HEK293T (cell line): Measurements from ENCODE around the gene ADGRB2.
A peak's percentile ranks its signal among the peaks of the same experiment; 100 is the strongest.

Source experiments
- CTCF ChIA-PET: fragments of 350-600 bp; formaldehyde crosslinking; extraction: SDS; loops from one replicate; lab custom pipeline; 2021; ENCODE audit warnings: antibody characterized with exemption, inconsistent platforms; lab: Yijun Ruan, JAX
- POLR2A ChIA-PET: fragments of 350-600 bp; formaldehyde crosslinking; extraction: SDS; loops from one replicate; lab custom pipeline; 2020; ENCODE audit warnings: antibody characterized with exemption, inconsistent platforms; lab: Yijun Ruan, JAX
- DNase-seq: peaks from one replicate; pipeline ENCODE4 v3.0.0; 2012; ENCODE audit warnings: mixed read lengths; ENCODE audit errors: extremely low spot score
- ARNT ChIP-seq: fragments of 450-650 bp; IDR thresholded peaks from 2 replicates; pipeline ENCODE4 v1.6.1; 2017; ENCODE audit warnings: mild to moderate bottlenecking
- BHLHE40 ChIP-seq: fragments of 450-650 bp; IDR thresholded peaks from 2 replicates; pipeline ENCODE4 v1.6.1; 2016; ENCODE audit warnings: mild to moderate bottlenecking, moderate library complexity, borderline replicate concordance
- CTBP1 ChIP-seq: fragments of 450-650 bp; IDR thresholded peaks from 2 replicates; pipeline ENCODE4 v1.6.1; 2016; ENCODE audit warnings: borderline replicate concordance
- ELF4 ChIP-seq: fragments of 450-650 bp; IDR thresholded peaks from 2 replicates; pipeline ENCODE4 v1.6.1; 2017; ENCODE audit warnings: antibody characterized with exemption
- FOXA1 ChIP-seq: fragments of 450-650 bp; IDR thresholded peaks from 2 replicates; pipeline ENCODE4 v1.6.1; 2016; ENCODE audit warnings: mild to moderate bottlenecking
- FOXK2 ChIP-seq: fragments of 450-650 bp; IDR thresholded peaks from 2 replicates; pipeline ENCODE4 v1.6.1; 2016; ENCODE audit warnings: mild to moderate bottlenecking
- FOXM1 ChIP-seq: fragments of 450-650 bp; IDR thresholded peaks from 2 replicates; pipeline ENCODE4 v1.6.1; 2017; ENCODE audit warnings: mild to moderate bottlenecking, borderline replicate concordance
- HDGF ChIP-seq: fragments of 450-650 bp; IDR thresholded peaks from 2 replicates; pipeline ENCODE4 v1.6.1; 2017; ENCODE audit warnings: antibody characterized with exemption, borderline replicate concordance
- L3MBTL2 ChIP-seq: fragments of 450-650 bp; conservative IDR thresholded peaks from 2 replicates; pipeline ENCODE4 v1.6.1; 2016; ENCODE audit warnings: mild to moderate bottlenecking
- LEF1 ChIP-seq: fragments of 450-650 bp; IDR thresholded peaks from 2 replicates; pipeline ENCODE4 v1.6.1; 2017; ENCODE audit warnings: mild to moderate bottlenecking, borderline replicate concordance
- NFRKB ChIP-seq: fragments of 450-650 bp; IDR thresholded peaks from 2 replicates; pipeline ENCODE4 v1.6.1; 2016; ENCODE audit warnings: mild to moderate bottlenecking, moderate library complexity
- SP1 ChIP-seq: fragments of 450-650 bp; IDR thresholded peaks from 2 replicates; pipeline ENCODE4 v1.6.1; 2017
- SUZ12 ChIP-seq: fragments of 450-650 bp; IDR thresholded peaks from 2 replicates; pipeline ENCODE4 v1.6.1; 2016; ENCODE audit warnings: mild to moderate bottlenecking
- TARDBP ChIP-seq: fragments of 450-650 bp; IDR thresholded peaks from 2 replicates; pipeline ENCODE4 v1.6.1; 2016
- ZNF384 ChIP-seq: fragments of 450-650 bp; IDR thresholded peaks from 2 replicates; pipeline ENCODE4 v1.6.1; 2016
- TF ChIP-seq, protein P1 (sequence below): fragments of 450-650 bp; IDR thresholded peaks from 2 replicates; pipeline ENCODE4 v1.6.1; 2016

ADGRB2 gene

DNA sequence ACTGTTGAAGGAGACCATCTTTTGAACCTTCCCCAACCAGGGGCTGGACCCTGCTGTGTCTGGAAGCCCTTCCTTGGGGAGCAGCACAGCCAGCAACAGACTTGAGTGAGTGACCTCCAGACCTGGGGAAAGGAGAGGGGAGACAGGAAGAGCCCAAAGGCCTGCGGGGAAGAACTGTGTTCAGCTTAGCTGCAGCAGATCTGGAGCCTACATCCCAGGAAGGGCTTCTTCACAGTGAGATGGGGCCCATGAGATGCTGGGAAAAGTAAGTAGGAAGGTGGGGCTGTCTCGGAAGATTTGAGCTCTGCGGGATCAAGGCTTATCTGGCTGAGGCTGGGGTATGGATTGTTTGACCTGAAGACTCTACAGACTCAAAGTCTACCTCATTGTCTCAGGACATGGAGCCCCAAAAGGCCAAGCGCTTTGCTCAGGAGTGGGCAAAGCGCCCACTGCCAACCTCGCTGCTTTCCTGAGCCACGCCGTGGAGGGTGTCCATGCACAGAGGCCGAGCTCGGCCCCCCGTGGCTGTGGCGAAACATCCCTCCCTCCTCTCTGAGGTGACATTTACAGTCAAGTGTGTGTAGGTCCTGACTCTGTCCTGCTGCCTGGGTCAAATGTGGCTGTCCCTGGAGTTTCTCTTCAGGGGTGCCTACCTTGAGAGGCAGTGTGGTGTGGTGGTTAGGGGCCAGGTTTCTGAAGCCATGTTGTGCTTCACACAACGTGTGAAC is 27.2 kb upstream of the ADGRB2 start:
- CTCF ChIA-PET = interaction anchor here (0.9 to 2.7 kb wide), 2 partner anchors 27 to 126 kb away, joined by 3 to 22 read pairs; partner anchors contain the start of gene ADGRB2
- TF ChIP-seq ZNF384 (no peak), TARDBP (no peak), SP1 (no peak), L3MBTL2 (no peak), HDGF (no peak), LEF1 (no peak), SUZ12 (no peak), NFRKB (no peak), CTBP1 (no peak), BHLHE40 (no peak), ARNT (no peak), ELF4 (no peak), FOXA1 (no peak), FOXK2 (no peak)
- TF ChIP-seq, protein P1, sequence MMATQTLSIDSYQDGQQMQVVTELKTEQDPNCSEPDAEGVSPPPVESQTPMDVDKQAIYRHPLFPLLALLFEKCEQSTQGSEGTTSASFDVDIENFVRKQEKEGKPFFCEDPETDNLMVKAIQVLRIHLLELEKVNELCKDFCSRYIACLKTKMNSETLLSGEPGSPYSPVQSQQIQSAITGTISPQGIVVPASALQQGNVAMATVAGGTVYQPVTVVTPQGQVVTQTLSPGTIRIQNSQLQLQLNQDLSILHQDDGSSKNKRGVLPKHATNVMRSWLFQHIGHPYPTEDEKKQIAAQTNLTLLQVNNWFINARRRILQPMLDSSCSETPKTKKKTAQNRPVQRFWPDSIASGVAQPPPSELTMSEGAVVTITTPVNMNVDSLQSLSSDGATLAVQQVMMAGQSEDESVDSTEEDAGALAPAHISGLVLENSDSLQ = no peak
- POLR2A ChIA-PET = no interaction called here
- DNase-seq = no peak

DNA sequence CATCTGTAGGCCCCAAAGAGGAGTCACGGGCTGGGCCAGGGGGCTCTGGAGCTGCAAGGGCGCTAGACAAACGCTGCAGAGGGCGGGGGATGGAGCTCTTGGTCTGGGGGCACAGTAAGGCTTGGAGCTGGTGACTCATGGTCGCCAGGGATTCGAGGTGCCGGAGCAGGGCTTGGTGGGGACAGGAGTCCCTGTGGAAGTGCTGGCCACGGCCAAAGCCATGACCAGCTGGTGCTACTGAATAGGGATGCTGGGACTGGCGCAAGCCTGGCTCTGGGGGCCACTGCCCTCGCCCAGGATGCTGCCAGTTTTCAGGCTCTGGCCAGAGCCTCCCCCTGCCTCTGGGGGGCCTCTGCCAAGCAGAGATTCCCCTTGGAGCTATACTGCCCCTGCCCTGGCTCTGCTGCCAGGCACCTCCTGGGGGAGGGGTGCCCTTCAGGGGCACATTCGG is 26.5 kb upstream of the ADGRB2 start:
- TF ChIP-seq BHLHE40 = no peak
- CTCF ChIA-PET = interaction anchor here (0.9 to 3.1 kb wide), 5 partner anchors 26 to 272 kb away, joined by 3 to 22 read pairs (median 17); partner anchors contain the start of gene ADGRB2
- POLR2A ChIA-PET = no interaction called here
- DNase-seq = no peak

DNA sequence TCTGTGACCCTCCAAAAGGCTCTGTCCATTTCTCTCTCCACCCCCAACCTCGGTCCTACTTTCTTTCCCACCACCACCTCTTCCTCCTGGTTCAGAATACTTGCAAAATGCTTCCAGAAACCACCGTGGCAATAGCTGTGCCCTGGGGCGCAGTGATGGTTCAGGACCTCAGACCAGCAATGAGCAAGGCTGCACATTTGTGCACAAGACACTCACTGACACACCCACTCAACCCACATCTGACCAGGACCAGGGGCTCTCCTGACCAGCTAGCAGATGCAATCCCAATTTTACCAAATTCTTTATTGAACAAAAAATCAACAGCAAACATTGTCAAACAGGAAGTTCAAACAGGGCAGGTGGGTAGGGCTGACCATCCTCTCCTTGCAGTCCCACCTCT is 26.0 kb upstream of the ADGRB2 start:
- DNase-seq = no peak
- ChIA-PET CTCF (interaction anchor here (0.9 to 3.1 kb wide), 8 partner anchors 25 to 273 kb away, joined by 3 to 22 read pairs (median 11); partner anchors contain the start of genes ADGRB2 and PEF1), POLR2A (no interaction called here)
- TF ChIP-seq CTBP1 (no peak), FOXM1 (no peak), ZNF384 (no peak), ARNT (no peak), SP1 (no peak)

DNA sequence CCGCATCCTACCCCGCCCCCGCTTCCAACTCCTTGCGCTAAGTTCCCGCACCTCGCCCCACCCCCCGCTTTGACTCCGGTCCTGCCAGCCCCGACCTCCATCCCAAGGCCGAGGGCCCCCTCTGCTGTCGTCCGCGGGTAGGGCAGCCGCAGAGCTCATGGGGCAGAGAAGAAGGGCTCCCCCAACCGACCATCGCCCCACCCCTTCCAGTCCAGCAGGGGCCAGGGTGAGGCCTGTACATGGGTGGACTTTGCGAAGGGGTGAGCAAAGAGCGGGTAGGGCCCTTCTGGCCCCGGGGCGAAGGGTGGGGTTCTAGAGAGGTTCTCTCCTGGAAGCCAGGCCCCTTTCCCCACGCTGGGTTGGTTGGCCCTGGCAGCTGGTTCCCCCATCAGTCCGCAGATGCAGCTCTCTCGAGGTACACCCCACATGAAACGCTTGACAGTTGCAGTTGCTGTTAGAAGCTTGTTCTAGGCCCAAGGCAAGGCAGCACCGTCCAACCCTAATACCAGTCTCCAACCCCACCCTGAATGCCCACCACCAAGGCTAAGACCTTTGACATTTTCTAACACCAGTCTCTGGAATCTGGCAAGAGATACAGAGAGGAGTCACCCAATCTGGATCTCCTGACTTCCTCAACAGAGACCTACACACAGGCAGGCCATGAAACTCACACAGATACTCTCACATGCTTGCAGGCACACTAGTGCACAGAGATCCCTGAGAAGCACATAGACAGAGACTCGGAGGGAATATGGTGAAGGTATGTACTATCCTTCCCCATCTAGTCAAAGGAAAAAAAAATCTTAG is 25.3 kb upstream of the ADGRB2 start:
- TF ChIP-seq ZNF384 = no peak
- no peak for TF ChIP-seq HDGF
- TF ChIP-seq NFRKB = no peak
- no peak for TF ChIP-seq CTBP1
- TF ChIP-seq FOXK2 = no peak
- no peak for TF ChIP-seq LEF1
- TF ChIP-seq, protein P1 = no peak
- 0 out of 2 replicates have a peak, but pooled peaks have one; percentile 17 for TF ChIP-seq ARNT
- DNase-seq = peak; percentile 99
- POLR2A ChIA-PET = interaction anchor here (1.0 to 1.5 kb wide), 5 partner anchors 31 to 273 kb away, joined by 3 to 8 read pairs (median 4); partner anchors contain the start of gene PEF1
- CTCF ChIA-PET = interaction anchor here (0.6 to 3.1 kb wide), 26 partner anchors 9 to 273 kb away, joined by 3 to 22 read pairs (median 4); partner anchors contain the start of genes ADGRB2, PEF1 and PTP4A2

DNA sequence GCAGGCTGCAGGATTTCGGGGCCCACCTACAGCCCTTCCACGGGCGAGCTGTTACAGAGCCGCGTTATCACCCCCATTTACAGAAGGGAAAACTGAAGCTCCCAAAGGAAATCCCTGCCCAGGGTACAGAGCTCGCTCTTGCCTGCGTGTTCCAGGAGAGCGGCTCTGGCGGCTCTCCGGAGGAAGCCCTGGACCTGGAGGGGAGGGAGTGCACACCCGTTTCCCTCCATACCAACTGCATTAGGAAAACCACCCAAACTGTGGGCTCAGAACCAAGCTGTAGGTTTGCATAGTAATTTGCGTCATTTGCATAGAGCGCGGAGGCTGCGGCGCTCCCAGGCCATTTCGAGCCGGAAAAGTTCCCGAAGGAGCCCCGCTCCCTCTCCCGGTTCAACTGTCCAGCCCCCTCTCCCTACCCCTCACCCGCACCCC is 24.7 kb upstream of the ADGRB2 start:
- POLR2A ChIA-PET = interaction anchor here (1.0 to 1.5 kb wide), 5 partner anchors 30 to 274 kb away, joined by 3 to 8 read pairs (median 4); partner anchors contain the start of gene PEF1
- TF ChIP-seq BHLHE40 (no peak), CTBP1 (no peak), ARNT (no peak), TARDBP (no peak), FOXA1 (no peak), HDGF (no peak), FOXK2 (no peak), LEF1 (no peak), FOXM1 (no peak), NFRKB (no peak)
- DNase-seq = no peak
- CTCF ChIA-PET = interaction anchor here (0.5 to 3.1 kb wide), 26 partner anchors 9 to 274 kb away, joined by 3 to 22 read pairs (median 4); partner anchors contain the start of genes ADGRB2, PEF1 and PTP4A2

DNA sequence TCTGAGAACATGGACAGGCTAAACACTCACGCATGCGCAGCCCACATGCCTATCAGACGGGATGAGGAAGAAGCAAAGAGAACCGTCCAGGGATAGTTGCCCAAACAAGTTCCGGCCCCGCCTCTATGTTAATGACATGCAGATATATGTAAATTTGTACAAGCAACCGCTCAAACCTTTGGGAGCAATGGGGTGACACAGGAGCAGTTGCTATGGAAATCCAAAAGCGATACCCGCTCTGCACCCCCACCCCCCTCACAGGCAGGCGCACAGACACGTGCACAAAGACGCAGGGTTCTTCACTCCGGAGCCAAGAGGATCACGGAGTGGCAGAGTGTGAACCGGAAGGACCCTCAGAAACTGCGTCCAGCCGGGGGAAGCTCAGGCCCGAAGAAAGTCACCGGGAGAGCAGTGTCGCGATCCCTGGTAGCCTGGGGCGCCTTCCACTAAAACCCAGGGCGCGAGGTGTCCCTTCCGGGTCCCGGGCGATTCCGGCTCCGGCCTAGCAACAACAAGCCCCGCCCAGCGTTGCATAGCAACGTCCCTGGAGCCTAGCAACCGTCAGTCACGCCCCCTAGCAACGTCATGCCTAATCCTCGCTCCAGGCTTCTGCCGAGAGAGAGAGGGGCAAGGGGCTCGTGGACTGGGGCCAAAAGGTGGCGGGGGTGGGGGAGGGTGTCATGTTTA is 24.1 kb upstream of the ADGRB2 start:
- DNase-seq = peak; percentile 100
- CTCF ChIA-PET = interaction anchor here (0.5 to 3.1 kb wide), 22 partner anchors 8 to 273 kb away, joined by 3 to 22 read pairs (median 4); partner anchors contain the start of genes ADGRB2 and PEF1
- POLR2A ChIA-PET = interaction anchor here (1.0 to 1.5 kb wide), 5 partner anchors 30 to 274 kb away, joined by 3 to 8 read pairs (median 4); partner anchors contain the start of gene PEF1
- TF ChIP-seq ARNT = no peak
- peak; percentile 90 for TF ChIP-seq ELF4
- TF ChIP-seq SP1 = no peak
- TF ChIP-seq, protein P1 = peak; percentile 98
- no peak for TF ChIP-seq NFRKB
- TF ChIP-seq HDGF = 0 out of 2 replicates have a peak, but pooled peaks have one; percentile 49
- TF ChIP-seq TARDBP = no peak
- TF ChIP-seq L3MBTL2 = no peak; the same call in 1 of the 2 replicates
- TF ChIP-seq BHLHE40 = no peak
- no peak for TF ChIP-seq ZNF384
